Endothelial cell of umbilical vein (primary cell): ENCODE data around the gene TBC1D5. TPM values are rescaled to one million over a fixed set of nuclear protein-coding genes. Genes with fewer than 3 reads are reported as not detected.

Experiments used
- BruUV-seq: library from RNA; stranded (reverse); fragments of 400-500 nt; replicated peaks from 2 replicates; lab custom pipeline; 2021; lab: Mats Ljungman, UMichigan
- CTCF ChIA-PET: fragments of 300-600, 350-600 bp; sonication (Branson Sonifier 250); formaldehyde crosslinking; loops from one replicate; lab custom pipeline; 2021; ENCODE audit warnings: antibody characterized with exemption, inconsistent platforms; lab: Charles Lee
- POLR2A ChIA-PET: fragments of 300-600, 350-600 bp; sonication (Branson Sonifier 250); formaldehyde crosslinking; loops from one replicate; lab custom pipeline; 2021; ENCODE audit warnings: antibody characterized with exemption, inconsistent platforms; lab: Charles Lee
- DNase-seq: peaks from one replicate; pipeline ENCODE4 v3.0.0-alpha.2; 2011; ENCODE audit warnings: low read depth, low spot score
- FAIRE-seq: peaks from 2 replicates; lab custom pipeline; 2011; peaks lifted over from hg19 to GRCh38; lab: Jason Lieb, UNC
- H2AFZ ChIP-seq: 2 replicates; pipeline ENCODE4 v1.6.0; 2012; ENCODE audit warnings: low read depth, low read length, control low read depth, inconsistent platforms
- H3K27ac ChIP-seq: 2 replicates; pipeline ENCODE4 v1.5.1; 2011; ENCODE audit warnings: low read depth, mild to moderate bottlenecking, control low read depth, low read length, moderate library complexity; ENCODE audit not compliant: insufficient read depth
- H3K27me3 ChIP-seq, 2 experiments: 2 replicates each; pipeline versions ENCODE4 v1.6.0 to v1.6.1; 2011; ENCODE audit warnings: low read length in 2 of 2, mixed read lengths in 1 of 2; ENCODE audit not compliant: control insufficient read depth in 2 of 2, insufficient read depth in 2 of 2
- H3K36me3 ChIP-seq, 2 experiments: 2 replicates in 1 of 2; 3 replicates in 1 of 2; pipeline ENCODE4 v1.5.1; 2011; ENCODE audit warnings: low read length in 2 of 2, mild to moderate bottlenecking in 1 of 2, moderate library complexity in 1 of 2; ENCODE audit not compliant: control insufficient read depth in 2 of 2, insufficient read depth in 2 of 2; ENCODE audit errors: extremely low read depth in 1 of 2
- H3K4me1 ChIP-seq: 3 replicates; pipeline ENCODE4 v1.5.1; 2011; ENCODE audit warnings: mild to moderate bottlenecking, low read length; ENCODE audit not compliant: control insufficient read depth, insufficient read depth; ENCODE audit errors: extremely low read depth
- H3K4me2 ChIP-seq: 2 replicates; pipeline ENCODE4 v1.6.1; 2011; ENCODE audit warnings: low read length, control low read depth, mixed read lengths; ENCODE audit not compliant: insufficient read depth
- H3K4me3 ChIP-seq, 3 experiments: fragments of 200-600 bp in 1 of 3; sonication (generic), shearing (Covaris generic) in 1 of 3; replicated peaks in 1 of 3; 2 replicates each; pipeline ENCODE4 v1.5.1; 2011 to 2016; ENCODE audit warnings: control low read depth in 3 of 3, low read length in 3 of 3, mild to moderate bottlenecking in 2 of 3, inconsistent platforms in 1 of 3, low read depth in 1 of 3, moderate library complexity in 1 of 3; ENCODE audit not compliant: insufficient read depth in 1 of 3
- H3K79me2 ChIP-seq: 2 replicates; pipeline ENCODE4 v1.6.0; 2012; ENCODE audit warnings: low read length, inconsistent platforms; ENCODE audit not compliant: control insufficient read depth, insufficient read depth
- H3K9ac ChIP-seq: replicated peaks from 2 replicates; pipeline ENCODE3; 2011; ENCODE audit warnings: low read length, control low read depth; ENCODE audit not compliant: insufficient read depth; ENCODE audit errors: extremely low read depth
- H3K9me1 ChIP-seq: replicated peaks from 3 replicates; pipeline ENCODE4 v1.6.0; 2011; ENCODE audit warnings: mild to moderate bottlenecking, low read length; ENCODE audit not compliant: control insufficient read depth, insufficient read depth; ENCODE audit errors: extremely low read depth
- H3K9me3 ChIP-seq: replicated peaks from 2 replicates; pipeline ENCODE4 v1.5.1; 2012; ENCODE audit warnings: low read length, inconsistent platforms; ENCODE audit not compliant: control insufficient read depth, insufficient read depth
- H4K20me1 ChIP-seq: replicated peaks from 2 replicates; pipeline ENCODE3; 2011; ENCODE audit warnings: mild to moderate bottlenecking, low read length; ENCODE audit not compliant: control insufficient read depth, insufficient read depth; ENCODE audit errors: extremely low read depth
- EZH2 ChIP-seq: IDR thresholded peaks from 2 replicates; pipeline ENCODE4 v1.6.1; 2012; ENCODE audit warnings: borderline replicate concordance, low read depth, mild to moderate bottlenecking, moderate library complexity, low read length, inconsistent platforms; ENCODE audit not compliant: severe bottlenecking
- FOS ChIP-seq: IDR thresholded peaks from 2 replicates; pipeline ENCODE4 v1.6.1; 2011; ENCODE audit warnings: mild to moderate bottlenecking, low read length, moderate library complexity, borderline replicate concordance; ENCODE audit not compliant: insufficient read depth
- MYC ChIP-seq: IDR thresholded peaks from one replicate; pipeline ENCODE4 v1.6.1; 2011; ENCODE audit warnings: mild to moderate bottlenecking, low read depth, low read length
- POLR2A ChIP-seq: IDR thresholded peaks from 2 replicates; pipeline ENCODE4 v1.6.1; 2012; ENCODE audit warnings: low read depth, mild to moderate bottlenecking, control low read depth, low read length
- dilution Hi-C: fragments of 300-500 bp; cut with MboI; formaldehyde crosslinking; loops from one replicate; pipeline ENCODE4 v1.15.0; 2019; ENCODE audit warnings: low sequenced_read_pairs; ENCODE audit not compliant: extremely low pct_ligation_motif_present
- intact Hi-C: fragments of 100-400 bp; cut with micrococcal nuclease; formaldehyde crosslinking; loops from one replicate; pipeline ENCODE4 v1.10.0; 2022
- polyA plus RNA-seq, 4 experiments: library from polyadenylated mRNA; depleted of rRNA in 3 of 4; stranded (reverse) in 3 of 4; unstranded in 1 of 4; fragments of >200 nt; gene quantifications; 2 replicates each; pipeline versions ENCODE4 v1.2.1 to v1.2.3, GENCODE V29; 2011 to 2012; ENCODE audit warnings: missing spikeins in 1 of 4
- total RNA-seq: library from RNA; stranded (reverse); gene quantifications from 2 replicates; pipeline ENCODE4 v1.2.3, GENCODE V29; 2021
- TF ChIP-seq, protein P1 (sequence below), 2 donors: IDR thresholded peaks; 1 replicate in 1 of 2; 2 replicates in 1 of 2; pipeline ENCODE4 v1.5.1; 2011; ENCODE audit warnings: low read length in 2 of 2, mild to moderate bottlenecking in 2 of 2, moderate library complexity in 2 of 2, control low read depth in 1 of 2, inconsistent platforms in 1 of 2, low read depth in 1 of 2; ENCODE audit not compliant: insufficient read depth in 1 of 2; ENCODE audit errors: extremely low read depth in 1 of 2

Gene TBC1D5
- total and polyA plus RNA-seq, 2 donors (not counting 3 experiments of a cell fraction or from before 2014, with no cell fraction given) = 17.5 to 44.7 TPM

DNA sequence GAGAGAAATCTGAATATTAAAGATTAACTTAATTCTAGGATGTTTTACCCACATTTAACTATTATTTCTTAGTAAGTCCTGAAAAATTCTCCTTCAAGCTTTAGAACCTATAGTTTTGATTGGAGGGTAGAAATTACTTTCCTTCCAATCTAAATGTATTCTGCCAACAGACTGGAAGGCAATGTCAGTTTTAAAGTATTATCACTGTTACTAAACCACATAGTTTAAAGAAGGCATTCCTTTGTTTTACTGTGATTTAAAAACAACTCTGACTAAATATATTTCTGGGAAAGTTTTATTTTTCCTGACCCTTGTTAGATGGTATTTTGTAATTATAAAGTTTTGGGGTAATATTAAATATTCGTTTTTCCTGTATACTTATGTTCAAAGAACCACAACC, 382.5 kb downstream of the TBC1D5 start:
- dilution Hi-C loops (no loop called here), intact Hi-C loops (no loop called here)
- H3K9me1 ChIP-seq = no peaks in the 10 kb centered on the region
- H3K27me3 ChIP-seq = no peaks in the 10 kb centered on the region
- H2AFZ ChIP-seq = no peak overlapping the region
- no TSS peak for BruUV-seq
- H3K4me1 ChIP-seq = no peaks in the 10 kb centered on the region
- CTCF ChIA-PET = no interaction called here
- no peak for FAIRE-seq
- no peak overlapping the region for H3K4me3 ChIP-seq
- H4K20me1 ChIP-seq = no peaks in the 10 kb centered on the region
- no peaks in the 10 kb centered on the region for H3K36me3 ChIP-seq
- DNase-seq = no peak
- H3K9me3 ChIP-seq = no peaks in the 10 kb centered on the region
- H3K9ac ChIP-seq = no peak overlapping the region
- TF ChIP-seq, protein P1, sequence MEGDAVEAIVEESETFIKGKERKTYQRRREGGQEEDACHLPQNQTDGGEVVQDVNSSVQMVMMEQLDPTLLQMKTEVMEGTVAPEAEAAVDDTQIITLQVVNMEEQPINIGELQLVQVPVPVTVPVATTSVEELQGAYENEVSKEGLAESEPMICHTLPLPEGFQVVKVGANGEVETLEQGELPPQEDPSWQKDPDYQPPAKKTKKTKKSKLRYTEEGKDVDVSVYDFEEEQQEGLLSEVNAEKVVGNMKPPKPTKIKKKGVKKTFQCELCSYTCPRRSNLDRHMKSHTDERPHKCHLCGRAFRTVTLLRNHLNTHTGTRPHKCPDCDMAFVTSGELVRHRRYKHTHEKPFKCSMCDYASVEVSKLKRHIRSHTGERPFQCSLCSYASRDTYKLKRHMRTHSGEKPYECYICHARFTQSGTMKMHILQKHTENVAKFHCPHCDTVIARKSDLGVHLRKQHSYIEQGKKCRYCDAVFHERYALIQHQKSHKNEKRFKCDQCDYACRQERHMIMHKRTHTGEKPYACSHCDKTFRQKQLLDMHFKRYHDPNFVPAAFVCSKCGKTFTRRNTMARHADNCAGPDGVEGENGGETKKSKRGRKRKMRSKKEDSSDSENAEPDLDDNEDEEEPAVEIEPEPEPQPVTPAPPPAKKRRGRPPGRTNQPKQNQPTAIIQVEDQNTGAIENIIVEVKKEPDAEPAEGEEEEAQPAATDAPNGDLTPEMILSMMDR (IDR thresholded peaks at IDR 0.05; ENCODE audit: extremely low read depth in 1 of 2, insufficient read depth in 1 of 2, low read depth in 1 of 2, low read length in 2 of 2) = no peak
- TF ChIP-seq EZH2 (no peak), MYC (no peak)
- no peak overlapping the region for H3K4me2 ChIP-seq
- H3K27ac ChIP-seq = no peak overlapping the region
- H3K79me2 ChIP-seq = no peaks in the 10 kb centered on the region
- POLR2A ChIA-PET = no interaction called here

DNA sequence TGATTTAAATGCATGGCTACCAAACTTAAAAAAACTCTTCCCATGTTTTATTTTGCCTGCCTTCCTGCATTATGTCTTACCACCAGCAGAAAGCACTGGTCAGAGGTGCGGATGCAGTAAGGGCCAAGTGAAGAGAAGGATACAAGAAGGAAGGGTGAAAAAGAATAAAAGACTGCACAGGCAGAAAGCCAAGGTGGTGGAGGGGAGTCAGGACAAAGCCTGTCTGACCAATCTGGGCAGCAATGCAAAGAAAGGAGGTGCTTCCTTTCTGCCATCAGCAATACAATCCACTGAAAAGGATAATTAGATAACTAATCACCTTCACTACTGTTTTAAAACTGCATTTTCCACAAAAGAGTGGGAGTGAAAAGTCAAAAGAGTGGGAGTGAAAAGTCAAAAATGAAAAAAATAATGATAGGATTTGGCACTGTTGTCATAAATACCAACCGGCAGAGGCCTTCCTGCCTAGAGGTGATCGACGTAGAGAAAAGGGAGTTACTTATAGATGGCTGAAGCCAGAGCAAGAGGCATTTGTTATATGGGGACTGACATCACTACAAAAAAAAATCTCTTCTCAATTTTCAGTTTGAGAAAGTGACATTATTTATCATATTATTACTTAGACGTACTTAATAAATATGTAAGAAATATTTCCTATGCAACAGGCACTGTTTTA, 385.3 kb downstream of the TBC1D5 start:
- Histone ChIP-seq H3K79me2 (no peaks in the 10 kb centered on the region), H3K27ac (no peak overlapping the region), H3K9me3 (no peaks in the 10 kb centered on the region), H3K27me3 (no peaks in the 10 kb centered on the region), H4K20me1 (no peaks in the 10 kb centered on the region), H3K36me3 (no peaks in the 10 kb centered on the region), H3K4me2 (no peak overlapping the region), H3K4me1 (no peaks in the 10 kb centered on the region), H2AFZ (no peak overlapping the region), H3K9me1 (no peaks in the 10 kb centered on the region), H3K9ac (no peak overlapping the region), H3K4me3 (no peak overlapping the region)
- DNase-seq = no peak
- dilution Hi-C loops = no loop called here
- intact Hi-C loops = no loop called here
- BruUV-seq = no TSS peak
- ChIA-PET POLR2A (no interaction called here), CTCF (no interaction called here)
- FAIRE-seq = no peak
- no peak for TF ChIP-seq EZH2
- TF ChIP-seq FOS = no peak
- no peak for TF ChIP-seq POLR2A
- TF ChIP-seq MYC = no peak
